Parathyroid adenoma (tissue), 2 donors: ENCODE results near the gene CDCA5.

Source experiments
- H2AFZ ChIP-seq: fragments of 300-600 bp; sonication (generic); one replicate; pipeline ENCODE4 v1.7.0; 2017; ENCODE audit warnings: antibody characterized with exemption, mild to moderate bottlenecking
- H3K27ac ChIP-seq: fragments of 300-600 bp; sonication (generic); one replicate; pipeline ENCODE4 v1.7.0; 2017
- H3K27me3 ChIP-seq: fragments of 300-600 bp; sonication (generic); one replicate; pipeline ENCODE4 v1.7.0; 2017; ENCODE audit warnings: low read length; ENCODE audit not compliant: control insufficient read depth, insufficient read depth
- H3K36me3 ChIP-seq: fragments of 300-600 bp; sonication (generic); one replicate; pipeline ENCODE4 v1.7.0; 2017; ENCODE audit warnings: low read length; ENCODE audit not compliant: control insufficient read depth, insufficient read depth
- H3K4me1 ChIP-seq: fragments of 300-600 bp; sonication (generic); one replicate; pipeline ENCODE4 v1.7.0; 2017; ENCODE audit warnings: control low read depth
- H3K4me2 ChIP-seq: fragments of 300-600 bp; sonication (generic); one replicate; pipeline ENCODE4 v1.7.0; 2017; ENCODE audit warnings: low read length
- H3K4me3 ChIP-seq: fragments of 300-600 bp; sonication (generic); one replicate; pipeline ENCODE4 v1.7.0; 2017; ENCODE audit warnings: low read depth, low read length
- H3K79me2 ChIP-seq: fragments of 300-600 bp; sonication (generic); one replicate; pipeline ENCODE4 v1.7.0; 2017; ENCODE audit warnings: control low read depth
- H3K9ac ChIP-seq: fragments of 300-600 bp; sonication (generic); one replicate; pipeline ENCODE4 v1.7.0; 2017; ENCODE audit warnings: mild to moderate bottlenecking
- H3K9me3 ChIP-seq: fragments of 300-600 bp; sonication (generic); one replicate; pipeline ENCODE4 v1.7.0; 2017; ENCODE audit warnings: low read length; ENCODE audit not compliant: control insufficient read depth
- TF ChIP-seq, protein P1 (sequence below): fragments of 300-600 bp; sonication (generic); IDR thresholded peaks from one replicate; pipeline ENCODE4 v1.7.0; 2017; ENCODE audit warnings: antibody characterized with exemption, mild to moderate bottlenecking
- donor health status: primary hyperparathyroidism.

CDCA5 gene

DNA sequence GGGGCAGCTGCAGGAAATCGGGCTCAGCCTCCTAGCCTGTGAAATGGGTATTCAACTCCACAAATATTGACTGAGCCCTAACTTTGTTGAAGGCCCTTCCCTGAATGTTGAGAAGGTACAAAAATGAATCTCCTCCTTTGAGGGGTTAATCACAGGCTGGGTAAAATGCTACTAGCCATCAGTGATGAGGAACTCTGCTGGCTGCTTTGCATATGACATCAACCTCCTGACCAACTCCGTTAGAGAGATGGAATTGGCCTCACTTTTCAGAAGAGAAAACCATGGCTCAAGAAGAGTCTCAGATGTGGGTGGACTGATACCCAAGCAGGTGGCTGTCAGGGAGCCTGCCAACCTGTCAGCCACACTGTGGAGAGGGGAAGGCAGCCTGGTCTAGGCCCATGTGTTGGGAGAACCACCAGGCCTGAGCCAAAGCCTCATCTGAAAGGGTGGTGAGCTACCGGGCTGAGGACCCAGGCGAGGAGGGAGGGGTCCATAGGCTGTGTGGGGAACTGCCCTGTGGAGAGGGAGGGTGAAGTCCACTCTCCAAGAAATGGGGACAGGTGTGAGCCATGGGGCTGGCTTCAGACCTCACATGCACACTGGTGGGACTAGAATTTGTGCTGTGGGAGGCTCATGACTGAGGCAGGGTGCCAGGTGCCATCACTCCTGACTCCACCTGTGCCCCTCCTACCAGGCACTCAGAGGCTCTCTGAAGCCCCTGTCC, 11.8 kb downstream of the CDCA5 start:
- Histone ChIP-seq H2AFZ (no peak overlapping the region), H3K27me3 (no peaks in the 10 kb centered on the region), H3K27ac (no peak overlapping the region), H3K79me2 (no peaks in the 10 kb centered on the region), H3K9ac (no peak overlapping the region), H3K36me3 (no peaks in the 10 kb centered on the region), H3K9me3 (no peaks in the 10 kb centered on the region), H3K4me2 (no peak overlapping the region), H3K4me1 (no peaks in the 10 kb centered on the region), H3K4me3 (no peak overlapping the region)
- TF ChIP-seq, protein P1, sequence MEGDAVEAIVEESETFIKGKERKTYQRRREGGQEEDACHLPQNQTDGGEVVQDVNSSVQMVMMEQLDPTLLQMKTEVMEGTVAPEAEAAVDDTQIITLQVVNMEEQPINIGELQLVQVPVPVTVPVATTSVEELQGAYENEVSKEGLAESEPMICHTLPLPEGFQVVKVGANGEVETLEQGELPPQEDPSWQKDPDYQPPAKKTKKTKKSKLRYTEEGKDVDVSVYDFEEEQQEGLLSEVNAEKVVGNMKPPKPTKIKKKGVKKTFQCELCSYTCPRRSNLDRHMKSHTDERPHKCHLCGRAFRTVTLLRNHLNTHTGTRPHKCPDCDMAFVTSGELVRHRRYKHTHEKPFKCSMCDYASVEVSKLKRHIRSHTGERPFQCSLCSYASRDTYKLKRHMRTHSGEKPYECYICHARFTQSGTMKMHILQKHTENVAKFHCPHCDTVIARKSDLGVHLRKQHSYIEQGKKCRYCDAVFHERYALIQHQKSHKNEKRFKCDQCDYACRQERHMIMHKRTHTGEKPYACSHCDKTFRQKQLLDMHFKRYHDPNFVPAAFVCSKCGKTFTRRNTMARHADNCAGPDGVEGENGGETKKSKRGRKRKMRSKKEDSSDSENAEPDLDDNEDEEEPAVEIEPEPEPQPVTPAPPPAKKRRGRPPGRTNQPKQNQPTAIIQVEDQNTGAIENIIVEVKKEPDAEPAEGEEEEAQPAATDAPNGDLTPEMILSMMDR, result no peak

DNA sequence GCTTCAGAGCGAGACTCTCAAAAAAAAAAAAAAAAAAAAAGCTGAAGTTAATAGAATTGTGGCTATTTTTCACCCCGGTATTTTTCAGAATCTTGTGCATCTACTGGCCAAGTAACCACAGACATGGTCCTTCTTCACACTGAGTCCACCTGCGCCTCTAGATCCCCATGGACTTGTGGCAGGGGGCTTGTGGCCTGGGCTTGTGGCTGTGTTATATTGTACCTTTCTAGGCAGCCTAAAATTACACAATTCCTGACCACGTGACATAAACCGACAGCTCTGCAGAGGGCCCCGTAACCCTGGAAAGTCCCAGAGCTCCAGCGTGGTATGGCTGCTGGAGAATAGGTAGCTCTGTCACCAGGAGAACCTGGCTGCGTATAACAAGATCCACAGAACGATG, 14.6 kb downstream of the CDCA5 start:
- Histone ChIP-seq H3K4me3 (no peak overlapping the region), H3K36me3 (no peaks in the 10 kb centered on the region), H3K4me1 (no peaks in the 10 kb centered on the region), H3K79me2 (no peaks in the 10 kb centered on the region), H3K9me3 (no peaks in the 10 kb centered on the region), H3K27ac (no peak overlapping the region), H3K4me2 (no peak overlapping the region), H2AFZ (no peak overlapping the region), H3K9ac (no peak overlapping the region), H3K27me3 (no peaks in the 10 kb centered on the region)
- TF ChIP-seq, protein P1, result no peak

DNA sequence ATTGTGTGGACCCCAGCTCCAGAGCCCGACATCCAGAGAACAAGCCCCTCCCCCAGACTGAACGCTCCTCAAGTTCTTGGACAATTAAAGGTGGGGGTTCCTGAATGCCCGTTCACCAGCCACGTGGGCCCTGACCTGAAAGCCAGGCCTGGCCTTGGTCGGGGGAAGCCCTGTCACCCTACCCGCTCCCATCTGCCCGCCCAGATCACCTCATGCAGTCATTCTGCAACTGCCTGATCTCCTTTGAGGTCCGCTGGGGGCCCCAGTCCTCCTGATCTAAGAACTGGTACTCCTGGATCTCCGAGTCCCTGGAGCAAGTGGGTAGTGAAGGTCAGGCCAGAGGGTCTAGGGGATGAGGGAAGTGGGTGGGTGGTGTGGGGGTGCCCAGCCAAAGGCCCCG, 16.4 kb downstream of the CDCA5 start:
- Histone ChIP-seq H3K4me3 (no peak overlapping the region), H3K36me3 (no peaks in the 10 kb centered on the region), H3K27ac (no peak overlapping the region), H3K9me3 (no peaks in the 10 kb centered on the region), H3K27me3 (no peaks in the 10 kb centered on the region), H3K4me2 (no peak overlapping the region), H3K9ac (no peak overlapping the region), H3K4me1 (no peaks in the 10 kb centered on the region), H2AFZ (no peak overlapping the region), H3K79me2 (no peaks in the 10 kb centered on the region)
- TF ChIP-seq, protein P1, result no peak

DNA sequence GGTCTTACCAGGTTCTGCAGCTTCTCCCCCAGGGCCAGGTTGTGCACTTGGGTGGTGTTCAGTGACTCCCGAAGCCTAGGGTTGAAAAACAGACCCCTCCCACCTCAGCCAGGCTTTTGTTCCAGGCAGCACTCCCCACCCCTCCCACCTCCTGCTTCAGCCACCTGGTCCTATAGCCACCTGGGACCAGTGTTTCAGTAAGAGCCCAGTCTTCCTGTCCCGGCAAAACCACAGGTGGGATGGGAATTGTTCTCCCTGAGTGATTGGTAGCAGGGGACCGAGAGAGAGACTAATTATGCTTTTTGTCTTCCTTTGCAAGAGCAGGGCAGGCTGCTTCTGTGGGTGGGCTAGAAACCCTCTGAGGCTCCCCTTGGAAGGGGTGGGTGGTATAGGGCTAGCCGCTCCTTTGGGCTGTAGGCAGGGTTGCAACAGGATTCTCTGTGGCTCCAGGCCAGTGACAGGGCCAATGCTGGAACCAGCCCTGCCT, 17.0 kb downstream of the CDCA5 start:
- Histone ChIP-seq H2AFZ (no peak overlapping the region), H3K79me2 (no peaks in the 10 kb centered on the region), H3K27me3 (no peaks in the 10 kb centered on the region), H3K4me1 (no peaks in the 10 kb centered on the region), H3K9ac (no peak overlapping the region), H3K27ac (no peak overlapping the region), H3K4me2 (no peak overlapping the region), H3K36me3 (no peaks in the 10 kb centered on the region), H3K4me3 (no peak overlapping the region), H3K9me3 (no peaks in the 10 kb centered on the region)
- TF ChIP-seq, protein P1, result no peak

DNA sequence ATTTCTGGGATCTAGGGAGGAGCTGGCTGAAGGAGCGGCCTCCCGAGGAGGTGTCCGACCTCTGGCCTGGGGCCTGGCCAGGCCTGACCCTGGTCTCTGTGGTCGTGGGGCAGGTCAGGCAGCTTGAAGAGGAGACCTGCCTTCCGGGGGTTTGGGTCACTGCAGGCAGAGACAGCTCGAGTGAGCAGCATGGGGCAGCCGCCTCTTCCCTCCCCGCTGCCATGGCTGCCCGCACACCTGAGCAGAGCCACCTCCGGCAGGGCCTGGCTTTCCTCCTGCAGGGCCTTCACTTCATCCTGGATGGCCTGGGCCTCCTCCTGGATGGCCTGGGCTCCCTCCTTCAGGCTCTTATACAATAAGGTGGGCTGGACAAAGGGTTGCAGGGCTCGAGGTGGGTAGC, 17.5 kb downstream of the CDCA5 start:
- Histone ChIP-seq H3K9ac (no peak overlapping the region), H3K4me3 (no peak overlapping the region), H3K4me1 (no peaks in the 10 kb centered on the region), H3K36me3 (no peaks in the 10 kb centered on the region), H3K9me3 (no peaks in the 10 kb centered on the region), H3K79me2 (no peaks in the 10 kb centered on the region), H3K27ac (no peak overlapping the region), H2AFZ (no peak overlapping the region), H3K27me3 (no peaks in the 10 kb centered on the region), H3K4me2 (no peak overlapping the region)
- TF ChIP-seq, protein P1, result no peak
